HepG2 (cell line): Measurements from ENCODE around the gene ACADVL. TPM values are rescaled to one million over a fixed set of nuclear protein-coding genes. Genes with fewer than 3 reads are reported as not detected.

Experiments used
- AFF4 ChIP-seq: sonication (generic); formaldehyde crosslinking; IDR thresholded peaks from 2 replicates; pipeline ENCODE4 v1.4.0; 2020; ENCODE audit warnings: missing genetic modification reagents
- CREB1 ChIP-seq, 2 experiments: fragments of 450-650 bp in 1 of 2; IDR thresholded peaks; 2 replicates each; pipeline ENCODE4 v1.6.1; 2016 to 2017; ENCODE audit warnings: control low read depth in 1 of 2, mild to moderate bottlenecking in 1 of 2, missing compliant biosample characterization in 1 of 2, missing genetic modification characterization in 1 of 2
- FLYWCH1 ChIP-seq: sonication (generic); formaldehyde crosslinking; IDR thresholded peaks from 2 replicates; pipeline ENCODE4 v1.8.1; 2023; ENCODE audit warnings: mild to moderate bottlenecking, missing genetic modification reagents
- HMGXB3 ChIP-seq: sonication (generic); formaldehyde crosslinking; IDR thresholded peaks from 2 replicates; pipeline ENCODE4 v1.4.0; 2020; ENCODE audit warnings: missing genetic modification reagents, borderline replicate concordance
- HOXA7 ChIP-seq: sonication (generic); formaldehyde crosslinking; IDR thresholded peaks from 2 replicates; pipeline ENCODE4 v1.8.1; 2022; ENCODE audit warnings: mild to moderate bottlenecking, missing genetic modification reagents, moderate library complexity
- SAP130 ChIP-seq: IDR thresholded peaks from 2 replicates; pipeline ENCODE4 v1.6.1; 2016; ENCODE audit warnings: low read depth
- SP2 ChIP-seq: sonication (generic); formaldehyde crosslinking; IDR thresholded peaks from 2 replicates; pipeline ENCODE4 v1.5.1; 2020; ENCODE audit warnings: mild to moderate bottlenecking, missing genetic modification reagents
- SRSF9 ChIP-seq: fragments of 200-400 bp; formaldehyde crosslinking; IDR thresholded peaks from 2 replicates; pipeline ENCODE4 v1.6.1; 2018; ENCODE audit warnings: borderline replicate concordance, mild to moderate bottlenecking, low read depth, low read length; ENCODE audit not compliant: insufficient read depth, poor library complexity, severe bottlenecking
- ZBTB42 ChIP-seq: sonication (generic); formaldehyde crosslinking; IDR thresholded peaks from 2 replicates; pipeline ENCODE4 v1.5.0; 2020; ENCODE audit warnings: mild to moderate bottlenecking, missing genetic modification reagents
- ZNF124 ChIP-seq: sonication (generic); formaldehyde crosslinking; IDR thresholded peaks from 2 replicates; pipeline ENCODE4 v1.4.0; 2020; ENCODE audit warnings: missing genetic modification reagents
- ZNF232 ChIP-seq: sonication (generic); formaldehyde crosslinking; IDR thresholded peaks from 2 replicates; pipeline ENCODE4 v1.4.0; 2020; ENCODE audit warnings: missing genetic modification reagents, borderline replicate concordance
- ZNF510 ChIP-seq: sonication (generic); formaldehyde crosslinking; IDR thresholded peaks from 2 replicates; pipeline ENCODE4 v1.4.0; 2020; ENCODE audit warnings: low read depth, mild to moderate bottlenecking, missing genetic modification reagents
- ZNF782 ChIP-seq: sonication (generic); formaldehyde crosslinking; IDR thresholded peaks from 2 replicates; pipeline ENCODE4 v1.4.0; 2020; ENCODE audit warnings: missing genetic modification reagents, mild to moderate bottlenecking, borderline replicate concordance
- polyA plus RNA-seq, 8 experiments: library from polyadenylated mRNA; depleted of rRNA in 3 of 8; stranded (reverse) in 7 of 8; unstranded in 1 of 8; fragments of >200 nt; fragmentation: Illumina TruSeq in 4 of 8; extraction: Trizol in 4 of 8; gene quantifications; 2 replicates each; pipeline versions ENCODE4 v1.2.1 to v1.2.3, GENCODE V29; 2011 to 2016; ENCODE audit warnings: low read depth in 4 of 8, missing spikeins in 1 of 8, mixed read lengths in 1 of 8; ENCODE audit not compliant: insufficient read depth in 1 of 8
- total RNA-seq, 5 experiments: library from RNA; depleted of rRNA; stranded (reverse); fragments of >200 nt; fragmentation: Illumina TruSeq; extraction: Trizol; gene quantifications; 2 replicates each; pipeline ENCODE4 v1.2.3, GENCODE V29; 2016; ENCODE audit warnings: low read depth in 1 of 5

Gene ACADVL
- total and polyA plus RNA-seq, 2 of the 13 experiments (the other 11 are each of a cell fraction or from before 2014, with no cell fraction given): 219 to 412 TPM

- TF ChIP-seq HMGXB3 (no peak), ZNF124 (CRISPR knock-in tag) (no peak), CREB1 (IDR thresholded peaks at IDR 0.05) (peak; percentile 2; the same call in 1 of the 2 replicates), CREB1 (CRISPR knock-in tag; IDR thresholded peaks at IDR 0.05) (no peak), FLYWCH1 (no peak), SAP130 (peak; percentile 26; the same call in 1 of the 2 replicates), ZNF510 (CRISPR knock-in tag) (no peak), HOXA7 (CRISPR knock-in tag) (0 out of 2 replicates have a peak, but pooled peaks have one; percentile 2), SRSF9 (no peak), ZNF782 (no peak), SP2 (0 out of 2 replicates have a peak, but pooled peaks have one; percentile 2), ZBTB42 (CRISPR knock-in tag) (no peak), AFF4 (CRISPR knock-in tag) (0 out of 2 replicates have a peak, but pooled peaks have one; percentile 53), ZNF232 (CRISPR knock-in tag) (no peak)
Measured at GRCh38 chr17:7176107-7176840, 43.5 kb upstream of the ACADVL start (continued).
